Forelimb muscle (tissue), 1 donor: ENCODE measurements around the gene PFDN4. TPM values are rescaled to one million over a fixed set of nuclear protein-coding genes. Genes with fewer than 3 reads are reported as not detected.

Experiments
- DNase-seq: peaks from one replicate; pipeline ENCODE4 v3.0.0-alpha.2; 2013; ENCODE audit warnings: low read depth
- polyA plus RNA-seq: library from polyadenylated mRNA; unstranded; fragments of 120-200 nt; gene quantifications from one replicate; pipeline ENCODE4 v1.2.1, GENCODE V29; 2013; ENCODE audit not compliant: insufficient read length

Gene PFDN4, protein sequence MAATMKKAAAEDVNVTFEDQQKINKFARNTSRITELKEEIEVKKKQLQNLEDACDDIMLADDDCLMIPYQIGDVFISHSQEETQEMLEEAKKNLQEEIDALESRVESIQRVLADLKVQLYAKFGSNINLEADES
- 59.7 TPM for polyA plus RNA-seq

GRCh38 chr20:54207743-54208547, at the start of gene PFDN4:
Gene PFDN4, plus strand, starts transcription at chr20:54208087. Its CDS starts 14 bp downstream, at chr20:54208101.
- DNase-seq, result no peak

- DNase-seq, result no peak
These were observed 49.7 kb upstream of the PFDN4 start for GRCh38 chr20:54158226-54158625.

GRCh38 chr20:54158856-54159418, 49.0 kb upstream of the PFDN4 start:
- DNase-seq, result no peak

DNA sequence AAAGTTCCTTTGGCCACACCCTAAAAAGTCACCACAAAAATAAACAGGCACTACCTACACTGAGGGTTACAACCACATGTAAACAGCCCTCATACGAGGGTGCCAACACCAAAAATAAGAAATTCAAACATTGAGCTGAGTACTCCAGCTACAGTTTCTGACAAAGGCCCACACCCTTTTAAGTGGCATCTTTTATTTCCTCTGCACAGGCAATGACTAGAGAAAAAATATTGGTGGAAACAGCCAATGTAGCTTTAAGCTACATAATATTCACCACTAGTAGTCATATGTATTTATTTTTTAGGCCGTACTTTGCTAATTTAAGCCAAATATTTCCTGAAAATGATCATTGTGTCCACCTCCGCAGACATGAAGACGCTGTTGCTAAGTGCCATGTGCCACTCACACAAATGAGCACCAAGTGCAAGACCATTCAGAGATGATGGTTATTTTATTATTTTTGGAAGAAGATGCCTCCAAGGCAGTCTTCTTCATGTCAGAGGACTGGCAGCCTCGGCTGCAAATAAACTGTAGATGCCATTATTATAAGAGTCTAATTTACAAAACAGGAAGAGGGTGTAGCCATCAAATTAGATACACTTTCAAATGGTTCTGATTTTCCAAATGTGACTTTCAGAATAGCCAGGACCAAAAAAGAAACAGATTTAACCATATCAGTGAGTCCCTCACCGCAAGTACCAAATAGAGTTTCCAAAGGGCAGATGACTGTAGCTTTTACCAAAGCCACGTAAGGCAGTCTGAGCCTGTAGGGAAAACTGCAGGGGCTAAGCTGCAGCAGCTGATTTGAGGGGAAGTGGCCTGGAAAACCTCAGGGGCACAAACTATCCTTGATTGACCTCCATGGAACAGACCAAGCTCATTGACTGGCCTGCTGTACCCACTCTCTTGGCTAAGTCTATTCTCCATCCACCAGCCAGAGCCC, 47.6 kb upstream of the PFDN4 start:
- no peak for DNase-seq

DNA sequence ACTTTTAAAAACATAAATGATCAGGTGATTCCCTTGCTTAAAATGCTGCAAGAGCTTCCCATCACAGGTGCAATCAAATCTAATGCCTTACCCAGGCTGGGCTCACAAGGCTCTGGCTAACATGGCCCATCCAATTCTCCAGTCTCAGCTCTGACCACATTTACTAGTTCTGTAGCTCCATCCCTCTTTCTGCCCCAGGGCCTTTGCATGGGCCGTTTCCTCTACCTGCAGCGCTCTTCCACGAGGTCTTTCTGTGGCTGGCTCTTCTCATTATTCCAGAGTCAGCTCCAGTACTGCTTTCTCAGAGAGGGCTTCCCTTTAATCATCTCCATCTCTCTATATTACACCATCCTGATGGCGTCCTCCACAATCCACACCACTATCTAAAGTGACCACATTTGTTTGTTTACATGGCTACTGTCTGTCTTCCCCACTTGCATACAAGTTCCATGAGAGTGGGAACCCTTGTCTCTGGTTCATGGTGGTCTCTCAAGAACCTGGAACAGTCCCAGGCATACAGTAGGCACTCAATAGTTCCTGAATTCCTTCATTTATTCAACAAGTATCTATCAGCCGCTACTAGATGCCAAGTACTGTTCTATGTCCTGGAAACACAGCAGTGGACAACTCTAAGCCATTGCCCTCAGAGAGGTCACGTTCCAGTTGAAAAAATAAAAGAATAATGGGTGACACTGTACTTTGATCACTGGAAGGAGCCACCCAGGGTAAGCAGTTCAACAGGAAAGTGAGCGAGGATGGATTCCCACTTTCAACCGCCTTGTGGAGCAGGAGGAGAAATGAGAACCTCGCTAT, 46.7 kb upstream of the PFDN4 start:
- no peak for DNase-seq

- no peak for DNase-seq
These were observed 46.1 kb upstream of the PFDN4 start for GRCh38 chr20:54161821-54162149.

- DNase-seq, result no peak
These were observed 45.4 kb upstream of the PFDN4 start for GRCh38 chr20:54162378-54163009.

GRCh38 chr20:54163402-54163801, 44.5 kb upstream of the PFDN4 start:
- no peak for DNase-seq

- DNase-seq, result no peak
These were observed 42.9 kb upstream of the PFDN4 start for GRCh38 chr20:54165014-54165413.

DNA sequence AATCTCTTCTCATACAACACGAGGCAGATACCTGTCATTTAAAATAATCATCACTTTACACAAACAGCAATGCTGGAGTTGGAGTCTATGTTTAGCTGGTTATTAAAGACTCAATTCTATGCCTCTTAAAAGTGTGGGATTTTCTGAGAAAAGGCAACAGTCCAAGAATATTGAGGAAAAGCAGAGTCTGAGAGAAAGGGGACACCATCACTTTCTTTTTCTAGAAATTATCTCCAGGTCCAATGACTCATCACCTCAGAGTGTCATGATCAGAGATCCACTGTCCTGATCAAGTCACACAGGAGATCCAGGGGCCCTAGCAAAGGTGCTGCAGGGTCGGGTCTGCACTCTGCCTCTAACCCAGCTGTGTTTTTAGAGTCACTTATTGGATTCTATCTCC, 42.1 kb upstream of the PFDN4 start:
- no peak for DNase-seq

DNA sequence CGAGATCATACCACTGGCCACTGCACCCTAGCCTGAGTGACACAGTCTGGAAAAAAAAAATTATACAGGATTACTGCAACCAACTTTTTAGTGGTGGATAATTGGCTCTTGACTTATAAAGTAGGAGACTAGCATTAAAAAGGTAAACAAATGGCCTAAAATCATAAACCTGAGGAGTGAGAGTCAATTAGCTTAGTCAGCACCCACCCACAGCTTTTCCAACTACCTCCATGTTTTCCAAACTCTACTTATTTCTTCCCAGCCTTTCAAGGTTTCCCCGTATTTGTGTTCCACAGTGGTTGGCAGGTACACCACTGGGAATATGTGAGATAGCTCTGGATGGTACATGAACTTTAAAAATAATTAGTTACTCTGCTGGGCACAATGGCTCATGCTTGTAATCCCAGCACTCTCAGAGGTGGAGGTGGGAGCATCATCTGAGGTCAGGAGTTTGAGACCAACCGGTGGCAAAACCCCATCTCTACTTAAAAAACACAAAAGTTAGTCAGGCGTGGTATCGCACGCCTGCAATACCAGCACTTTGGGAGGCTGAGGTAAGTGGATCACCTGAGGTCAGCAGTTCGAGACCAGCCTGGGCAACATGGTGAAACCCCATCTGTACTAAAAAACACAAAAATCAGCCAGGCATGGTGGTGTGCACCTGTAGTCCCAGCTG, 40.8 kb upstream of the PFDN4 start:
- DNase-seq, result no peak

DNA sequence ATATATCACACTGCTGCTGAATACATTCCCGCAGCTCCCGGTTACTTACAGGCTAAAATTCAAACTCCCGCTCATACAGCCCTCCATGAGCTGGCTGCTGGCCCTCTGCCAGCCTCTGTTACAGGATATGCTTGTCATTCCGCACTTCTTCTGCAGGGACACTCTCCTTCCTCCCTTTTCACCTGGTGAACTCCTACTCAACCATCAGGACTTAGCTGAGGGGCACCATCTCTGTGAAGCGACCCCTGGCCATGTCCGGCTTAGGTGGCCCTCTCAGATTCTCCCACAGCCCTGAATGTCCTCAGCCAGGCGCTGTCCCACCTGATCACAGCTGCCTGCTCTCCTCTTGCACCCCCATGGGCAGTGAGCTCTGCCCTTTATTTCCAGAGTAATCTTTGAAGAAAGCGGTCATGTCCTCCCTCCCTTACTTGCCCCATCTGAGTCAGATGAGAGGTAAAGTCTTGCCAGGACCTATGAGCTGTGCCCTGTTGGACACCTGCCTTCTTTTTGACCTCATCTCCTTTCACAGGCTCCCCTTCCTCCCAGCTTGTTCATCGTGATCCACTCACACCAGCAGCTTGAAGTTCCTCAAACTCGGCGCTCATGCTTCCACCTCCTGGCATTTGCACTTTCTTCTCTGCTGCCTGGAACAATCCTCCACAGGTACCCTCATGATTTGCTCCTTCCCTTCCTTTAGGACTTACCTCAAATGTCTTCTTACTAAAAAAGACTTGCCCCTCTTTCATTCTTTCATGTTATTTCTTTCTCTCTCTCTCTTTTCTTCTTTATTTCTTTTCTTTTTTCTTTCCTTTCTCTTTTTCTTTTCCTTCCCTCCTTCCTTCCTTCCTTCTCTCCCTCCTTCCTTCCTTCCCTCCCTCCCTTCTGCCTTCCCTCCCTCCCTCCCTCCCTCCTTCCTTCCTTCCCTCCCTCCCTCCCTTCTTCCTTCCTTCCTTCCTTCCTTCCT, 39.7 kb upstream of the PFDN4 start:
- DNase-seq, result no peak

DNA sequence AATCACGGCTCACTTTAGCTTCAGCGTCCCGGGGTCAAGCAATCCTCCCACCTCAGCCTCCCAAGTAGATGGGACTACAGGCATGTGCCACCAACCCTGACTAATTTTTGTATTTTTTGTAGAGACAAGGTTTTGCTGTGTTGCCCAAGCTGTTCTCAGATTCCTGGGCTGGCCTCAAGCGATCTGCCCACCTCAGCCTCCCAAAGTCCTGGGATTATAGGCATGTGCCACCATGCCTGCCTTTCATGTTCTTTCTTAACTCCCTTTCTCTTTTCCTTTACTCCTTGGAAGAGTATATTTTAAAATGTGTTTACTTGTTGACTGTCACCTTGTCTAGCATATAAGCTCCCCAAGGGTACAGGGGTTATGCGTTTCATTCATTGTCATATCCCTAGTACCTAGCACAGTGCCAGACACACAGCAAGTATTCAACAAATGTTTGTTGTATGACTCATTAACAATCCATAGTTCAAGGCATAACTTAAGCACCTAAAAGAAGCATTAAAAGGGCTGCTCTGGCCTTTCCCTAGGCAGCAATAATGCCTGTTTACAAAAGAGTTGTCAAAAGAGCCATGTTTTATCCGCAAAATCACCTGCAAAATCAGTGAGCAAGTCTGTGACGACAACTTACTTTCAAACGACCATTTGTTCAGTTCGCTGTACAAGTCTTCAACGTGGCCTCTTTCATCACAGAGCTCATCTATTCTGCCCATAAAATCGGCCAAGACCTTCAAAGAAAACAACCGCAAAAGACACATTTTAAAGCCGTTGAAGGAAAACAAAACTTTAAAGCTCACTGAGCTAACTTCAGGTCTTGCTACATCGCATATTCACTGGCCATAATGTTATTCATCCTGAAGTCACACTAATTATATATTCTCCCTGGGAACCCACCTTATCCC, 38.7 kb upstream of the PFDN4 start:
- DNase-seq, result no peak

DNA sequence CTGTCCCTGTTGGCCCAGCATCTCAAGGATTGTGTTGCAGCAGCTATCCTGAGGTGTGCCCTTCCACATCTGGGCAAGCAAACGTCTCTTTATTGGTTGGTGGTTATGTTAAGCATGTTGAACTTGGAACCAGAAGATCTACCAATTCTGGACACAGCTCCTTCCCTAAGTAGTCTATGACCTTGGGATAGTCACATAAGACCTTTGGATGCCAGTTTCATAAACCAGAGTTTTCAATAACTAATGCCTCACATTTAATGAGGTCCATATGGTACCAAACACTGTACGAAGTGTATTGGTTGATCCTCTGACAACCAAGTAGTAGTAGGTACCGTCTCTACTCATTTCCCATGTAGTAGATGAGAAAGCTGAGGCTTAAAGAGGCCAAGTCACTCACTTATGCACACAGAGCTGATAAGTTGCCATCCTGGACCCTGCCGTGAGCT, 37.8 kb upstream of the PFDN4 start:
- no peak for DNase-seq

DNA sequence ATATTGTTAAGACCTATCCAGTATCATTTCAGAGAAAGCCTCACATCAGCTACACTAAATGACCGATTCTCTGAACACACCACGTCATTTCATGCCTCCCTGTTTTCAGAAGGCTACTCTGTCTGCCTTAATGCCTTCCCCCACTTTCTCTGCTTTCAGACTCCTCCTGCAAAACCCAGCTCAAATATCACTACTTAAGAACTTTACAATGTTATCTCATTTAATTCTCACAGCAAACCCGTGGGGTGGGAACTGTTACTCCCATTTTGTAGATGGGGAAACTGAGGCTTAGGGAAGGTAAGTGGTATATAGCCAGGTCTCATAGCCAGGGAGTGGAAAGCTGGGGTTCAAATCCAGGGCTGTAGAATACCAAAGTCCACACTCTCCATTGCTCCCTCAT, 36.9 kb upstream of the PFDN4 start:
- DNase-seq, result no peak

DNA sequence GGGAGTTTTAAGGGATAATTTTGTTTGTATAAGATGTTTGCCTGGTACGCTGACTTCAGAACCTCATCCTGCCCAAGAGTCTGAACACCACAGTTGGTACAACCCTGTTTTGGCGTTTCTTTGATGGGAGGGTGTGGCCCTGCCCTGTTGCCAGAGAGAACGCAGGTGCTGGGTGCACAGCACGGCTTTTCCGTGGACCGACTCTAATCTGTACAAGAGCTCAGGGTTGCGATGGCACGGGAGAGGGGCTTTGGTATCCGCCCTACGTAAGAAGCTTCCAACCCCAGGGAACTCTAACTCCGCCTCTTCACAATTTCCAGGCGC, 35.4 kb upstream of the PFDN4 start:
- DNase-seq, result no peak

DNA sequence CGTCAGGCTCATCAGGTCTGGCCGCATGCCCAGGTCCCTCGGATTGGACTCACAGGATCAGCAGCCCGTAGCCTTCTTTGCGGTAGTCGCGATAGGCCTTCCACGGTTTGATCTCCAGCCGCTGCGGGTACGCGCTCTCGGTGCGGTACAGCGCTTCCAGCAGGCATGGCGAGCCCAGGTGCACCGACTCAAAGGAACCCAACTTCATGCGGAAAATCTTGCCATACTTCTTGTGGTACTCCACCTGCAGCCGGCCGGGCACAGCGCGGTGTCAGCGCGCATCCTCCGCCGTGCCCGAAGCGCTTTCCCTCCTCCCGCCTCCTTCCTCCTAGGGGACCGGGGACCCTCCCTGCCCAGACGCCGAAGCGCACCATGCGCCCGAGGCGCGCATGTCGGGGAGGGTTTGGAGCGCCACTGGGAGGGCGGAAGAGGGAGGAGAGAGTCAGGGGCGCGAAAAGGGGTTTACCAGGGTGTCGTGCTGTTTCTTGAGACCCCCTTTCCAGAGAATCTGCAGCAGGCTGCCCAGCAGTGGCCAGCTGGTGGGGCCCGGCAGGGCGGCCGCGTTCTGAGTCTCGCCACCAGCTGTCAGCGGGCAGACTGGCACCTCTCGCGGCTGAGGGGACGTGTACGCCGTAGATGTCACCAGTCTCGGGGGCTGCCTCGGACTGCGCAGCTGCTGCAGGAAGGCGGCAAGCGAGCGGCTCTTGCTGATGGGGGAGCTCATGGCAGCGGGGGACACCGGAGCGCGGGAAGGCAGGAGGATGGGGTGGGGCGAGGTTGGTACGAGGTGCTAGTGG, 34.8 kb upstream of the PFDN4 start:
- DNase-seq, result no peak
